Lung microvascular endothelial cell (primary cell): ENCODE data around the gene FASTKD3. TPM values are rescaled to one million over a fixed set of nuclear protein-coding genes. Genes with fewer than 3 reads are reported as not detected.

Experiments
- total RNA-seq: library from RNA; depleted of rRNA; stranded (reverse); fragments of >200 nt; gene quantifications from 2 replicates; pipeline ENCODE4 v1.2.1, GENCODE V29; 2014

Gene FASTKD3
- total RNA-seq, 1 donor from 2014 or later: 9.1 TPM

Other genes with a start within 250 kb of the FASTKD3 start
- not detected in 2 replicates for gene CFAP90, start 17.9 kb downstream of the FASTKD3 start, total RNA-seq
- gene MTRR, start 117 bp upstream of the FASTKD3 start, total RNA-seq: 8.5 and 18.7 TPM in 2 replicates